GM12878 (cell line): ENCODE data around the gene FUZ. TPM values are rescaled to one million over a fixed set of nuclear protein-coding genes. Genes with fewer than 3 reads are reported as not detected.

Source experiments
- ATAC-seq: fragments of 200-7000 bp; cut with Tn5 transposase; 3 replicates; pipeline ENCODE4 v1.9.1; 2020; ENCODE audit warnings: mild to moderate bottlenecking, moderate library complexity
- BruUV-seq: library from RNA; stranded (reverse); fragments of 400-500 nt; replicated peaks from 2 replicates; lab custom pipeline; 2021; lab: Mats Ljungman, UMichigan
- CTCF ChIA-PET: fragments of 300-600 bp; sonication (Branson Sonifier 250); formaldehyde crosslinking; extraction: SDS; loops from one replicate; lab custom pipeline; 2021; ENCODE audit warnings: inconsistent platforms; lab: Yijun Ruan, JAX
- POLR2A ChIA-PET: fragments of 350-600 bp; formaldehyde crosslinking; extraction: SDS; loops from one replicate; lab custom pipeline; 2021; ENCODE audit warnings: inconsistent platforms; lab: Charles Lee
- RAD21 ChIA-PET: fragments of 300-600 bp; sonication (Branson Sonifier 250); formaldehyde crosslinking; loops from one replicate; lab custom pipeline; 2023; ENCODE audit warnings: antibody characterized with exemption; ENCODE audit not compliant: unreplicated experiment; lab: Charles Lee
- SMC1A ChIA-PET: fragments of 300-600 bp; sonication (Branson Sonifier 250); formaldehyde crosslinking; loops from one replicate; lab custom pipeline; 2023; ENCODE audit not compliant: unreplicated experiment, uncharacterized antibody; lab: Charles Lee
- DNase-seq: peaks from one replicate; pipeline ENCODE4 v3.0.0-alpha.2; 2011; ENCODE audit warnings: low read depth, low spot score
- FAIRE-seq: peaks from 3 replicates; lab custom pipeline; 2011; peaks lifted over from hg19 to GRCh38; lab: Jason Lieb, UNC
- H2AFZ ChIP-seq: 2 replicates; pipeline ENCODE4 v1.6.0; 2011; ENCODE audit warnings: low read depth, low read length, control low read depth; ENCODE audit not compliant: control insufficient read depth
- H3K27ac ChIP-seq: 2 replicates; pipeline ENCODE4 v1.5.1; 2011; ENCODE audit warnings: control low read depth; ENCODE audit not compliant: control insufficient read depth, insufficient read depth
- H3K27me3 ChIP-seq, 2 experiments: replicated peaks in 1 of 2; 2 replicates each; pipeline versions ENCODE4 v1.6.0 to v1.6.1; 2011; ENCODE audit warnings: low read length in 1 of 2; ENCODE audit not compliant: control insufficient read depth in 2 of 2, insufficient read depth in 2 of 2
- H3K36me3 ChIP-seq, 2 experiments: 2 replicates each; pipeline ENCODE4 v1.5.1; 2011; ENCODE audit warnings: low read length in 1 of 2; ENCODE audit not compliant: control insufficient read depth in 2 of 2, insufficient read depth in 2 of 2
- H3K4me1 ChIP-seq: 2 replicates; pipeline ENCODE4 v1.6.1; 2011; ENCODE audit warnings: mild to moderate bottlenecking, low read length, moderate library complexity, mixed read lengths; ENCODE audit not compliant: control insufficient read depth, insufficient read depth
- H3K4me2 ChIP-seq: 2 replicates; pipeline ENCODE4 v1.6.0; 2011; ENCODE audit warnings: control low read depth; ENCODE audit not compliant: control insufficient read depth, insufficient read depth
- H3K4me3 ChIP-seq: fragments of 200-600 bp; sonication (generic); 2 replicates; pipeline ENCODE4 v1.5.1; 2016
- H3K79me2 ChIP-seq: 2 replicates; pipeline ENCODE4 v1.6.0; 2011; ENCODE audit warnings: low read length; ENCODE audit not compliant: control insufficient read depth, insufficient read depth
- H3K9ac ChIP-seq: 2 replicates; pipeline ENCODE4 v1.8.0; 2011; ENCODE audit warnings: low read length, control low read depth, mixed read lengths; ENCODE audit not compliant: control insufficient read depth, insufficient read depth
- H3K9me3 ChIP-seq: replicated peaks from 3 replicates; pipeline ENCODE4 v1.5.1; 2011; ENCODE audit warnings: mild to moderate bottlenecking, low read length; ENCODE audit not compliant: control insufficient read depth, insufficient read depth
- H4K20me1 ChIP-seq: 2 replicates; pipeline ENCODE4 v1.6.0; 2011; ENCODE audit not compliant: control insufficient read depth, insufficient read depth
- ATF7 ChIP-seq: fragments of 450-650 bp; IDR thresholded peaks from 2 replicates; pipeline ENCODE4 v1.6.1; 2016; ENCODE audit warnings: low read depth, mild to moderate bottlenecking
- BHLHE40 ChIP-seq, 2 experiments: fragments of 450-650 bp in 1 of 2; IDR thresholded peaks; 2 replicates each; pipeline ENCODE4 v1.6.1; 2011 to 2017; ENCODE audit warnings: low read depth in 2 of 2, borderline replicate concordance in 1 of 2, improper control_type of control experiment in 1 of 2, low read length in 1 of 2, mild to moderate bottlenecking in 1 of 2
- CBFB ChIP-seq: IDR thresholded peaks from 2 replicates; pipeline ENCODE4 v1.6.1; 2016; ENCODE audit warnings: antibody characterized with exemption, low read depth
- CHD2 ChIP-seq: IDR thresholded peaks from 2 replicates; pipeline ENCODE4 v1.6.1; 2011; ENCODE audit warnings: low read depth, low read length, improper control_type of control experiment, borderline replicate concordance
- DPF2 ChIP-seq: fragments of 450-650 bp; IDR thresholded peaks from 2 replicates; pipeline ENCODE4 v1.6.1; 2017; ENCODE audit warnings: mild to moderate bottlenecking
- FOS ChIP-seq: IDR thresholded peaks from 3 replicates; pipeline ENCODE4 v1.6.1; 2011; ENCODE audit warnings: borderline replicate concordance; ENCODE audit not compliant: insufficient read length; ENCODE audit errors: extremely low read depth
- FOXK2 ChIP-seq: fragments of 450-650 bp; IDR thresholded peaks from 2 replicates; pipeline ENCODE4 v1.6.1; 2017; ENCODE audit warnings: mild to moderate bottlenecking, moderate library complexity
- GABPA ChIP-seq: IDR thresholded peaks from 2 replicates; pipeline ENCODE4 v1.6.1; 2014; ENCODE audit warnings: antibody characterized with exemption, low read depth, mild to moderate bottlenecking, inconsistent platforms
- JUNB ChIP-seq: IDR thresholded peaks from 2 replicates; pipeline ENCODE4 v1.6.1; 2016; ENCODE audit warnings: antibody characterized with exemption, mild to moderate bottlenecking
- NFYB ChIP-seq: IDR thresholded peaks from 2 replicates; pipeline ENCODE4 v1.6.1; 2011; ENCODE audit warnings: low read depth, mild to moderate bottlenecking, low read length, improper control_type of control experiment, moderate library complexity; ENCODE audit not compliant: insufficient read depth
- NR2C1 ChIP-seq: fragments of 450-650 bp; IDR thresholded peaks from 2 replicates; pipeline ENCODE4 v1.6.1; 2017; ENCODE audit warnings: antibody characterized with exemption, mild to moderate bottlenecking, moderate library complexity
- RELB ChIP-seq: fragments of 450-650 bp; IDR thresholded peaks from 2 replicates; pipeline ENCODE4 v1.6.1; 2017; ENCODE audit warnings: low read depth, mild to moderate bottlenecking, moderate library complexity
- RUNX3 ChIP-seq: IDR thresholded peaks from 2 replicates; pipeline ENCODE4 v1.6.1; 2012; ENCODE audit warnings: low read length, inconsistent platforms
- USF1 ChIP-seq: IDR thresholded peaks from 2 replicates; pipeline ENCODE4 v1.6.1; 2011; ENCODE audit warnings: borderline replicate concordance, low read depth, mild to moderate bottlenecking, moderate library complexity, mixed read lengths, low read length; ENCODE audit not compliant: insufficient read depth; ENCODE audit errors: extremely low read length
- ZBTB4 ChIP-seq: fragments of 450-650 bp; formaldehyde crosslinking; IDR thresholded peaks from 2 replicates; pipeline ENCODE4 v1.4.0; 2022; ENCODE audit warnings: mild to moderate bottlenecking, moderate library complexity
- ZZZ3 ChIP-seq: IDR thresholded peaks from 2 replicates; pipeline ENCODE4 v1.6.1; 2011; ENCODE audit warnings: low read depth; ENCODE audit not compliant: control insufficient read depth, insufficient read length
- WGBS: methylation state at CpG from one replicate; pipeline ENCODE4 v1.1.6; 2016; ENCODE audit warnings: low lambda C conversion rate; ENCODE audit not compliant: insufficient replicate concordance, insufficient coverage; ENCODE audit errors: missing lambda C conversion rate; 5-methylcytosine and 5-hydroxymethylcytosine counted together
- in situ Hi-C: fragments of 300-500 bp; cut with MboI; formaldehyde crosslinking; loops from 9 replicates; pipeline ENCODE4 v1.14.3; 2018; ENCODE audit warnings: mixed read lengths
- intact Hi-C: fragments of 100-400 bp; cut with micrococcal nuclease; formaldehyde crosslinking; loops from one replicate; pipeline ENCODE4 v1.14.2; 2022; ENCODE audit not compliant: unreplicated experiment
- polyA plus RNA-seq, 11 experiments: library from polyadenylated mRNA; depleted of rRNA in 4 of 11; unstranded in 6 of 11; stranded (reverse) in 5 of 11; fragments of >200 nt; fragmentation: Nextera tagmentation in 4 of 11; fragmentation: Illumina TruSeq in 1 of 11; extraction: Ambion mirVana in 4 of 11; extraction: Trizol in 1 of 11; gene quantifications; 1 replicate in 1 of 11; 2 replicates in 10 of 11; pipeline versions ENCODE4 v1.2.1 to v1.2.3, GENCODE V29; 2011 to 2016; ENCODE audit warnings: inconsistent platforms in 2 of 11, missing spikeins in 2 of 11, low read depth in 1 of 11
- total RNA-seq, 4 experiments: library from RNA; depleted of rRNA in 3 of 4; stranded (reverse); fragments of >200 nt in 3 of 4; fragmentation: Illumina TruSeq in 1 of 4; extraction: Trizol in 1 of 4; gene quantifications; 2 replicates each; pipeline versions ENCODE4 v1.2.1 to v1.2.3, GENCODE V29; 2013 to 2021

Gene FUZ
- total and polyA plus RNA-seq, 10 of the 15 experiments (the other 5 are each of a cell fraction or from before 2014, with no cell fraction given): 0.18 to 11.5 (median 8.8) TPM

- intact Hi-C loops (no loop called here), in situ Hi-C loops (no loop called here)
- TF ChIP-seq FOXK2 (no peak), JUNB (peak; percentile 45; the same call in 1 of the 2 replicates), CHD2 (no peak), GABPA (no peak), CBFB (no peak), BHLHE40 (IDR thresholded peaks at IDR 0.05; ENCODE audit: borderline replicate concordance in 1 of 2, low read depth in 2 of 2, low read length in 1 of 2) (0 out of 4 replicates have a peak, but pooled peaks of 1 of the 2 experiments have one; percentile 7), FOS (no peak), ATF7 (peak; percentile 56), NFYB (0 out of 2 replicates have a peak, but pooled peaks have one; percentile 37), DPF2 (0 out of 2 replicates have a peak, but pooled peaks have one; percentile 32), RUNX3 (peak; percentile 83), ZZZ3 (no peak), USF1 (peak; percentile 36), ZBTB4 (CRISPR knock-in tag) (no peak), RELB (0 out of 2 replicates have a peak, but pooled peaks have one; percentile 8), NR2C1 (no peak)
- Histone ChIP-seq H4K20me1 (no peaks in the 10 kb centered on the region), H3K36me3 (no peaks in the 10 kb centered on the region), H3K4me2 (peak overlapping the region; percentile 32), H2AFZ (no peak overlapping the region), H3K27me3 (no peaks in the 10 kb centered on the region), H3K79me2 (peaks cover 6% of the 10 kb centered on the region), H3K4me3 (no peak overlapping the region), H3K27ac (no peak overlapping the region), H3K9ac (no peak overlapping the region), H3K4me1 (peaks cover 40% of the 10 kb centered on the region), H3K9me3 (peaks cover 5% of the 10 kb centered on the region; the same call in 2 of the 3 replicates)
- no peak for FAIRE-seq
- ChIA-PET SMC1A (interaction anchor here (0.6 to 1.7 kb wide), 4 partner anchors 8 to 83 kb away, joined by 3 read pairs; partner anchors contain the start of genes ATF5 and NUP62), CTCF (interaction anchor here (0.6 to 1.6 kb wide), 6 partner anchors 21 to 1357 kb away, joined by 3 to 6 read pairs (median 4); partner anchors contain the start of gene FUZ), POLR2A (interaction anchor here (0.6 to 2.7 kb wide), 4 partner anchors 21 to 205 kb away, joined by 3 to 12 read pairs (median 4); no protein-coding TSS in a partner anchor), RAD21 (interaction anchor here (0.6 to 1.6 kb wide), 5 partner anchors 22 to 208 kb away, joined by 3 to 4 read pairs (median 3); partner anchors contain the start of genes AKT1S1 and RRAS)
- DNase-seq: no peak
- BruUV-seq: no TSS peak
- WGBS: 39% methylated on average over 10 of the region's 10 CpGs
- ATAC-seq: no peak
Measured at GRCh38 chr19:49847731-49848696, 34.9 kb upstream of the FUZ start.
